ENCODE data around the gene KIAA0513. TPM values are rescaled to one million over a fixed set of nuclear protein-coding genes. Genes with fewer than 3 reads are reported as not detected.

Gene KIAA0513
- total and polyA plus RNA-seq, 2 experiments from 2014 or later: 5.3 to 5.4 TPM

- H3K27ac ChIP-seq: no peak overlapping the region
- H3K36me3 ChIP-seq (ENCODE audit: low read depth): no peaks in the 10 kb centered on the region
- H3K9me2 ChIP-seq (ENCODE audit: insufficient read depth): no peaks in the 10 kb centered on the region
- no peak for TF ChIP-seq EZH2phosphoT487 (IDR thresholded peaks at IDR 0.05; ENCODE audit: insufficient read depth, low read depth)
- TF ChIP-seq EZH2 (IDR thresholded peaks at IDR 0.05; ENCODE audit: insufficient read depth, poor library complexity, severe bottlenecking): no peak
- H3K79me2 ChIP-seq (ENCODE audit: insufficient read depth): no peaks in the 10 kb centered on the region
- DNase-seq: no peak
- H2AFZ ChIP-seq: no peak overlapping the region
- no peak overlapping the region for H3K4me3 ChIP-seq
- WGBS, 2 experiments (ENCODE audit: low coverage in 1 of 2, low lambda C conversion rate in 2 of 2, missing lambda C conversion rate in 2 of 2): 92 to 94% methylated on average over 6 of the region's 6 CpGs
- in situ Hi-C loops (cut with MboI): no loop called here
- H3K9ac ChIP-seq: no peak overlapping the region
- no peak overlapping the region for H3K4me2 ChIP-seq (ENCODE audit: unreplicated experiment)
- H4K20me1 ChIP-seq (ENCODE audit: insufficient read depth): no peaks in the 10 kb centered on the region
- no peaks in the 10 kb centered on the region; the same call in none of the 2 replicates for H3F3A ChIP-seq (ENCODE audit: insufficient read depth)
- H3K4me1 ChIP-seq (ENCODE audit: insufficient read depth): peaks cover 5% of the 10 kb centered on the region; the same call in 1 of the 2 replicates
- no peaks in the 10 kb centered on the region for H3K27me3 ChIP-seq (replicated peaks; ENCODE audit: insufficient read depth)
- no peaks in the 10 kb centered on the region for H3K9me3 ChIP-seq (ENCODE audit: low read depth)
These were observed 46.8 kb downstream of the KIAA0513 start for GRCh38 chr16:85074225-85074914.

GRCh38 chr16:85075236-85075924, 47.8 kb downstream of the KIAA0513 start:
- Histone ChIP-seq H4K20me1 (ENCODE audit: insufficient read depth) (no peaks in the 10 kb centered on the region), H3K36me3 (ENCODE audit: low read depth) (no peaks in the 10 kb centered on the region), H3F3A (ENCODE audit: insufficient read depth) (no peaks in the 10 kb centered on the region; the same call in none of the 2 replicates), H3K9me2 (ENCODE audit: insufficient read depth) (no peaks in the 10 kb centered on the region), H2AFZ (no peak overlapping the region), H3K9ac (no peak overlapping the region), H3K79me2 (ENCODE audit: insufficient read depth) (no peaks in the 10 kb centered on the region), H3K4me2 (ENCODE audit: unreplicated experiment) (no peak overlapping the region), H3K27me3 (replicated peaks; ENCODE audit: insufficient read depth) (no peaks in the 10 kb centered on the region), H3K4me3 (no peak overlapping the region), H3K4me1 (ENCODE audit: insufficient read depth) (peaks cover 5% of the 10 kb centered on the region; the same call in 1 of the 2 replicates), H3K9me3 (ENCODE audit: low read depth) (no peaks in the 10 kb centered on the region), H3K27ac (no peak overlapping the region)
- in situ Hi-C loops (cut with MboI): no loop called here
- 90 to 92% methylated on average over 16 of the region's 16 CpGs for WGBS, 2 experiments (ENCODE audit: low coverage in 1 of 2, low lambda C conversion rate in 2 of 2, missing lambda C conversion rate in 2 of 2)
- TF ChIP-seq EZH2 (IDR thresholded peaks at IDR 0.05; ENCODE audit: insufficient read depth, poor library complexity, severe bottlenecking): no peak
- TF ChIP-seq EZH2phosphoT487 (IDR thresholded peaks at IDR 0.05; ENCODE audit: insufficient read depth, low read depth): no peak
- DNase-seq: no peak

GRCh38 chr16:85077039-85077438, 49.4 kb downstream of the KIAA0513 start:
- Histone ChIP-seq H3K4me3 (no peak overlapping the region), H3K36me3 (ENCODE audit: low read depth) (no peaks in the 10 kb centered on the region), H2AFZ (no peak overlapping the region), H3F3A (ENCODE audit: insufficient read depth) (no peaks in the 10 kb centered on the region; the same call in none of the 2 replicates), H3K4me1 (ENCODE audit: insufficient read depth) (peaks cover 5% of the 10 kb centered on the region; the same call in 1 of the 2 replicates), H3K9me2 (ENCODE audit: insufficient read depth) (no peaks in the 10 kb centered on the region), H3K27me3 (replicated peaks; ENCODE audit: insufficient read depth) (no peaks in the 10 kb centered on the region), H4K20me1 (ENCODE audit: insufficient read depth) (no peaks in the 10 kb centered on the region), H3K27ac (no peak overlapping the region), H3K9ac (no peak overlapping the region), H3K79me2 (ENCODE audit: insufficient read depth) (no peaks in the 10 kb centered on the region), H3K4me2 (ENCODE audit: unreplicated experiment) (no peak overlapping the region), H3K9me3 (ENCODE audit: low read depth) (no peaks in the 10 kb centered on the region)
- no peak for DNase-seq
- TF ChIP-seq EZH2phosphoT487 (IDR thresholded peaks at IDR 0.05; ENCODE audit: insufficient read depth, low read depth) (no peak), EZH2 (IDR thresholded peaks at IDR 0.05; ENCODE audit: insufficient read depth, poor library complexity, severe bottlenecking) (no peak)
- 76 to 91% methylated on average over 9 of the region's 10 CpGs for WGBS, 2 experiments (ENCODE audit: low coverage in 1 of 2, low lambda C conversion rate in 2 of 2, missing lambda C conversion rate in 2 of 2)
- in situ Hi-C loops (cut with MboI): no loop called here

- no peaks in the 10 kb centered on the region; the same call in 1 of the 2 replicates for H3F3A ChIP-seq (ENCODE audit: insufficient read depth)
- H3K36me3 ChIP-seq (ENCODE audit: low read depth): no peaks in the 10 kb centered on the region
- no peaks in the 10 kb centered on the region for H3K9me3 ChIP-seq (ENCODE audit: low read depth)
- TF ChIP-seq EZH2 (IDR thresholded peaks at IDR 0.05; ENCODE audit: insufficient read depth, poor library complexity, severe bottlenecking) (no peak), EZH2phosphoT487 (IDR thresholded peaks at IDR 0.05; ENCODE audit: insufficient read depth, low read depth) (no peak)
- no peak overlapping the region for H3K4me2 ChIP-seq (ENCODE audit: unreplicated experiment)
- H3K79me2 ChIP-seq (ENCODE audit: insufficient read depth): no peaks in the 10 kb centered on the region
- in situ Hi-C loops (cut with MboI): no loop called here
- no peaks in the 10 kb centered on the region for H4K20me1 ChIP-seq (ENCODE audit: insufficient read depth)
- no peak overlapping the region for H2AFZ ChIP-seq
- no peaks in the 10 kb centered on the region for H3K9me2 ChIP-seq (ENCODE audit: insufficient read depth)
- H3K4me3 ChIP-seq: no peak overlapping the region
- 92 to 93% methylated on average over 16 of the region's 16 CpGs for WGBS, 2 experiments (ENCODE audit: low coverage in 1 of 2, low lambda C conversion rate in 2 of 2, missing lambda C conversion rate in 2 of 2)
- peaks cover 1% of the 10 kb centered on the region; the same call in 1 of the 2 replicates for H3K4me1 ChIP-seq (ENCODE audit: insufficient read depth)
- no peak overlapping the region for H3K27ac ChIP-seq
- H3K27me3 ChIP-seq (replicated peaks; ENCODE audit: insufficient read depth): no peaks in the 10 kb centered on the region
- DNase-seq: no peak
- no peak overlapping the region for H3K9ac ChIP-seq
These were observed 50.1 kb downstream of the KIAA0513 start for GRCh38 chr16:85077576-85078125.

Measured in GM23248 (cell line).